Measurements from ENCODE around the gene RPL39. TPM values are rescaled to one million over a fixed set of nuclear protein-coding genes. Genes with fewer than 3 reads are reported as not detected.
"Not testable (repeated sequence)": the region's sequence is repeated elsewhere in the genome, so short reads cannot be mapped to it uniquely, and the experiment has no call there.

The RPL39 gene
- total RNA-seq (1,000 to 10,000 TPM; 1,166 to 1,184 TPM), polyA plus RNA-seq (1,000 to 10,000 TPM; 4,457 to 9,358 TPM)
- long read RNA-seq, donor 1, transcript RPL39-201 (3 exons, 401 nt), result major isoform, 79 of 83 reads
- long read RNA-seq, donor 1, partial matches to known transcripts, result 0 of 83 reads
- long read RNA-seq, donor 1, other reads (novel, unspliced or antisense), result 0 of 83 reads
- long read RNA-seq, donor 2, result 0 reads

DNA sequence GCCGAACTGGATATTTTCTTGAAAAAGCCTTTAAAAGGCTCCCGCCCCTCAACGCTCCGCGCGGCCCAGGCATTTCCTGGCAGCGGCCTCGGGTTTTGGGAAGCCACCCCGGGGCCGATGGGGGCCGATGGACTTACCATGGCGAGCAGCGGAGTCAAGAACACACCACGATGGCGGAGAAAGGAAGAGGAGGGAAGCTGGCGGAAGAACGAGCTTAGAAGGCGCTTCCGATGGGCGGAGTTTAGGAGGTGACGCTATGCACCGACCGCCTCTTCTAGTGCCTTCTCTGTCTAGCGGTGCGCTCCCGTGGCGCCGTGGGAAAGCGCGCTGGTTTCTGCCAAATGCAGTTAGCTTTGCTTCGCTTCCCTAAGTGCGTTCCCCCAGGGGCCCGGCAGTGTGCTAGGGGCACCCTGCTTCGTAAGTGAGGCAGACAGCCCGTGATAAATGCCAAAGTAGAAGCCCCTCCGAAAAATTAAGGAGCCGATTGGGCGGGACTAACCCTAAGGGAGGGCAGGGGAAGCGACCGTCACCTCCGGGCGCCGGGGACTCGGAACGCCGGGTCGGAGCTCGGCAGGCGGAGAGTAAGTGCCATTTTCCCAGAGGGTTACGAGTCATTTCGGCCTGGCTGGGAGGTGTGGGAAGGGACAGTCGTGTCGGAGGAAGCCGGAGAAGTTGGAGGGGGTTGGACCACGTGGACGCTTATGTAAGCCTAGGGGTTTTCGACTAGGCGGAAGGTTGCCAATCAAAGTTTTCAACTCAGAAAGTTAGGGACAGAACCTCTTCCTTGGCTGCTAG, at the start of gene RPL39:
Gene RPL39, minus strand, starts transcription at position 194 of the 795 bp plus-strand sequence. Its CDS starts 54 bp downstream, at position 140.
- Histone ChIP-seq H3K27ac (ENCODE audit: low read depth in 1 of 2, low read length in 2 of 2) (peak within 1 kb of the TSS; percentile 58 to 81), H3K27me3 (ENCODE audit: control insufficient read depth in 1 of 2, insufficient read depth in 2 of 2, low read length in 1 of 2) (no peaks in the 10 kb centered on the region), H3K36me3 (ENCODE audit: control insufficient read depth in 1 of 2, insufficient read depth in 2 of 2, low read length in 1 of 2) (peaks cover 0 to 2% of the 10 kb centered on the region in 2 donors), H3K9me3 (ENCODE audit: control insufficient read depth, low read length) (no peaks in the 10 kb centered on the region), H3K4me1 (ENCODE audit: control insufficient read depth in 1 of 2, insufficient read depth in 2 of 2, low read length in 2 of 2) (no peaks in the 10 kb centered on the region), H3K4me3 (ENCODE audit: low read length in 2 of 2) (peak within 1 kb of the TSS; percentile 44 to 45)
- DNase-seq (peak; percentile 88 to 92), ATAC-seq (ENCODE audit: low FRiP score) (peak; percentile 97)
- WGBS, 2 donors, result 0 to 32% methylated on average over 57 to 58 of the region's 58 CpGs
- intact Hi-C loops (cut with DNase I), result loop anchor here (5.0 kb wide), 2 partner anchors 61 to 81 kb away; partner anchors contain the start of genes NDUFA1 (in 2 of the 2), RNF113A (in 2 of the 2) and UPF3B (in 1 of the 2)

- Histone ChIP-seq H3K27me3 (ENCODE audit: control insufficient read depth in 1 of 2, insufficient read depth in 2 of 2, low read length in 1 of 2) (no peaks in the 10 kb centered on the region), H3K4me1 (ENCODE audit: control insufficient read depth in 1 of 2, insufficient read depth in 2 of 2, low read length in 2 of 2) (no peaks in the 10 kb centered on the region), H3K4me3 (ENCODE audit: low read length in 2 of 2) (no peak overlapping the region), H3K27ac (ENCODE audit: low read depth in 1 of 2, low read length in 2 of 2) (no peak overlapping the region), H3K9me3 (ENCODE audit: control insufficient read depth, low read length) (no peaks in the 10 kb centered on the region), H3K36me3 (ENCODE audit: control insufficient read depth in 1 of 2, insufficient read depth in 2 of 2, low read length in 1 of 2) (peaks cover 2 to 4% of the 10 kb centered on the region in 2 donors)
- DNase-seq (no peak), ATAC-seq (ENCODE audit: low FRiP score) (no peak)
- 79 to 93% methylated on average over 3 of the region's 3 CpGs for WGBS, 2 donors
- intact Hi-C loops (cut with DNase I), result no loop called here
Measured at GRCh38 chrX:119833905-119834304, 42.5 kb upstream of the RPL39 start.

DNA sequence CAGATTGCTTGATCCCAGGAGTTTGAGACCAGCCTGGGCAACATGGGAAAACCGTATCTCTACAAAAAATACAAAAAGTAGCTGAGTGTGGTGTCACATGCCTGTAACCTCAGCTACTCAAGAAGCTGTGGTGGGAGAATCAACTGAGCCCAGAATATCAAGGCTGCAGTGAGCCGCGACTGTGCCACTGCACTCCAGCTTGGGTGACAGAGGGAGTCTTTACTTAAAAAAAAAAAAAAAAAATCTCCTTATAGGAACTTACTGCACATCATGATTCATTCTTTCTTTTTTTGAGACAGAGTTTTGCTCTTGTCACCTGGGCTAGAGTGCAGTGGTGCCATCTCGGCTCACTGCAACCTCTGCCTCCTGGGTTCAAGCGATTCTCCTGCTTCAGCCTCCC, 37.0 kb upstream of the RPL39 start:
- intact Hi-C loops (cut with DNase I), result no loop called here
- Histone ChIP-seq H3K9me3 (ENCODE audit: control insufficient read depth, low read length) (no peaks in the 10 kb centered on the region), H3K27ac (ENCODE audit: low read depth in 1 of 2, low read length in 2 of 2) (no peak overlapping the region), H3K36me3 (ENCODE audit: control insufficient read depth in 1 of 2, insufficient read depth in 2 of 2, low read length in 1 of 2) (no peaks in the 10 kb centered on the region), H3K4me3 (ENCODE audit: low read length in 2 of 2) (no peak overlapping the region), H3K4me1 (ENCODE audit: control insufficient read depth in 1 of 2, insufficient read depth in 2 of 2, low read length in 2 of 2) (no peaks in the 10 kb centered on the region), H3K27me3 (ENCODE audit: control insufficient read depth in 1 of 2, insufficient read depth in 2 of 2, low read length in 1 of 2) (no peaks in the 10 kb centered on the region)
- 90 to 94% methylated on average over 5 of the region's 5 CpGs for WGBS, 2 donors
- DNase-seq (no peak), ATAC-seq (ENCODE audit: low FRiP score) (no peak)

GRCh38 chrX:119826399-119826959, 35.0 kb upstream of the RPL39 start:
- Histone ChIP-seq H3K27me3 (ENCODE audit: control insufficient read depth in 1 of 2, insufficient read depth in 2 of 2, low read length in 1 of 2) (no peaks in the 10 kb centered on the region), H3K4me3 (ENCODE audit: low read length in 2 of 2) (no peak overlapping the region), H3K9me3 (ENCODE audit: control insufficient read depth, low read length) (no peaks in the 10 kb centered on the region), H3K36me3 (ENCODE audit: control insufficient read depth in 1 of 2, insufficient read depth in 2 of 2, low read length in 1 of 2) (no peaks in the 10 kb centered on the region), H3K4me1 (ENCODE audit: control insufficient read depth in 1 of 2, insufficient read depth in 2 of 2, low read length in 2 of 2) (no peaks in the 10 kb centered on the region), H3K27ac (ENCODE audit: low read depth in 1 of 2, low read length in 2 of 2) (no peak overlapping the region)
- intact Hi-C loops (cut with DNase I), result no loop called here
- DNase-seq (no peak), ATAC-seq (ENCODE audit: low FRiP score) (peak; percentile 52)
- 50 to 52% methylated on average over 7 of the region's 7 CpGs for WGBS, 2 donors

DNA sequence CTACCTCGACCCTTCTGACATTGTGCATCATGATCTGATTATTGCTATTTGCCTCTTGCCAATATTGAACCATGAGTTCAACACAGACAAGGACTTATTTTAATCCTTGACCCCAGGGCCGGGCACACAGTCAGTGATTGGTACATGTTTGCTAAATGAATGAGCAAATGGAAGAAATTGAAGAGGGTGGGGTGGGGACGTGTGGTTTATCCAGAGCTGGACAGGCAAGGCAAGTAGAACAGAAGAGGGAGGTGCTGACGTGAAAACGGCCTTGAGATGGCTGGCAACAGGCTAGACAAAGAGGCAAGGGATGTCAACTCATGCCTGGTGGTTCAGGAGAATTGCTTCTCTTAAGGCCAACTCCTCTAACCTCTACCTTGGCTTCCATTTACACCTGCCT, 32.8 kb upstream of the RPL39 start:
- 73% methylated on average over 2 of the region's 5 CpGs; no CpG with 5 or more reads in 1 of the 2 donors for WGBS, 2 donors
- H3K4me3 ChIP-seq (ENCODE audit: low read length in 2 of 2); H3K36me3 ChIP-seq (ENCODE audit: control insufficient read depth in 1 of 2, insufficient read depth in 2 of 2, low read length in 1 of 2); intact Hi-C loops (cut with DNase I); H3K4me1 ChIP-seq (ENCODE audit: control insufficient read depth in 1 of 2, insufficient read depth in 2 of 2, low read length in 2 of 2); H3K9me3 ChIP-seq (ENCODE audit: control insufficient read depth, low read length); DNase-seq; H3K27ac ChIP-seq (ENCODE audit: low read depth in 1 of 2, low read length in 2 of 2); H3K27me3 ChIP-seq (ENCODE audit: control insufficient read depth in 1 of 2, insufficient read depth in 2 of 2, low read length in 1 of 2); ATAC-seq (ENCODE audit: low FRiP score): not testable (repeated sequence)

- H3K27me3 ChIP-seq (ENCODE audit: control insufficient read depth in 1 of 2, insufficient read depth in 2 of 2, low read length in 1 of 2); H3K36me3 ChIP-seq (ENCODE audit: control insufficient read depth in 1 of 2, insufficient read depth in 2 of 2, low read length in 1 of 2); intact Hi-C loops (cut with DNase I); DNase-seq; ATAC-seq (ENCODE audit: low FRiP score); H3K9me3 ChIP-seq (ENCODE audit: control insufficient read depth, low read length); H3K27ac ChIP-seq (ENCODE audit: low read depth in 1 of 2, low read length in 2 of 2); H3K4me1 ChIP-seq (ENCODE audit: control insufficient read depth in 1 of 2, insufficient read depth in 2 of 2, low read length in 2 of 2); H3K4me3 ChIP-seq (ENCODE audit: low read length in 2 of 2): not testable (repeated sequence)
- 61 to 84% methylated on average over 3 of the region's 3 CpGs for WGBS, 2 donors
Measured at GRCh38 chrX:119821703-119822102, 30.3 kb upstream of the RPL39 start.

DNA sequence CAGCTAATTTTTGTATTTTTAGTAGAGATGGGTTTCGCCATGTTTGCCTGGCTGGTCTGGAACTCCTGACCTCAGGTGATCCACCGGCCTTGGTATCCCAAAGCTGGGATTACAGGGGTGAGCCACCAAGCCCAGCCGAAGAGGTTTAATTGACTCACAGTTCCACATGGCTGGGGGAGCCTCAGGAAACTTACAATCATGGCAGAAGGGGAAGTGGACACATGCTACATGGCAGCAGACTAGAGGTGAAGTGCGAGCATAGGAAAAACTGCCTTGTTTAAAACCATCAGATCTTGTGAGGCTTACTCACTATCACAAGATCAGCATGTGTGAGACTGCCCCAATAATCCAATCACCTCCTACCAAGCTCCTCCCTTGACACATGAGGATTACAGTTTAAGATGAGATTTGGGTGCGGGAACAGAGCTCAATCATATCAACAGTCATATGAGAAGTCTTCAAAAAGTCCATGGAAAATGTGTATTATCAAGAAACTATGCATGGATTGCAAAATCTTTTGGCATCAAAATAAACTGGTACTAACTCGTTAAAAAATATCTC, 25.8 kb upstream of the RPL39 start:
- Histone ChIP-seq H3K27ac (ENCODE audit: low read depth in 1 of 2, low read length in 2 of 2) (no peak overlapping the region), H3K4me3 (ENCODE audit: low read length in 2 of 2) (no peak overlapping the region), H3K27me3 (ENCODE audit: control insufficient read depth in 1 of 2, insufficient read depth in 2 of 2, low read length in 1 of 2) (no peaks in the 10 kb centered on the region), H3K9me3 (ENCODE audit: control insufficient read depth, low read length) (no peaks in the 10 kb centered on the region), H3K4me1 (ENCODE audit: control insufficient read depth in 1 of 2, insufficient read depth in 2 of 2, low read length in 2 of 2) (no peaks in the 10 kb centered on the region), H3K36me3 (ENCODE audit: control insufficient read depth in 1 of 2, insufficient read depth in 2 of 2, low read length in 1 of 2) (no peaks in the 10 kb centered on the region)
- intact Hi-C loops (cut with DNase I), result no loop called here
- peak; percentile 48 for ATAC-seq (ENCODE audit: low FRiP score)
- no peak for DNase-seq
- WGBS, 2 donors, result 79 to 85% methylated on average over 6 of the region's 6 CpGs

DNA sequence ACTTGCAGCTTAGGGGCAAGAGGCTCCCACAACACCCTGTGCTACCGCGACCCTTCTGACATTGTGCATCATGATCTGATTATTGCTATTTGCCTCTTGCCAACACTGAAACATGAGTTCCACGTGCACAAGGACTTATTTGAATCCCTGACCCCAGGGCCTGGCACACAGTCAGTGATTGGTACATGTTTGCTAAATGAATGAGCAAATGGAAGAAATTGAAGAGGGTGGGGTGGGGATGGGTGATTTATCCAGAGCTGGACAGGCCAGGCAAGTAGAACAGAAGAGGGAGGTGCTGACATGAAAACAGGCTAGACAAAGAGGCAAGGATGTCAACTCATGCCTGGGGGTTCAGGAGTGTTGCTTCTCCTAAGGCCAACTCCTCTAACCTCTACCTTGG, 24.9 kb upstream of the RPL39 start:
- no peak overlapping the region for H3K4me3 ChIP-seq (ENCODE audit: low read length in 2 of 2)
- H3K36me3 ChIP-seq (ENCODE audit: control insufficient read depth in 1 of 2, insufficient read depth in 2 of 2, low read length in 1 of 2), result no peaks in the 10 kb centered on the region
- no peaks in the 10 kb centered on the region for H3K4me1 ChIP-seq (ENCODE audit: control insufficient read depth in 1 of 2, insufficient read depth in 2 of 2, low read length in 2 of 2)
- no peak for DNase-seq
- no peaks in the 10 kb centered on the region for H3K27me3 ChIP-seq (ENCODE audit: control insufficient read depth in 1 of 2, insufficient read depth in 2 of 2, low read length in 1 of 2)
- no peak for ATAC-seq (ENCODE audit: low FRiP score)
- intact Hi-C loops (cut with DNase I), result no loop called here
- WGBS, 2 donors, result 75 to 85% methylated on average over 3 of the region's 3 CpGs
- no peaks in the 10 kb centered on the region for H3K9me3 ChIP-seq (ENCODE audit: control insufficient read depth, low read length)
- no peak overlapping the region for H3K27ac ChIP-seq (ENCODE audit: low read depth in 1 of 2, low read length in 2 of 2)

All from aorta (tissue), 5 donors.